ENCODE results near the gene TRIM29. TPM values are rescaled to one million over a fixed set of nuclear protein-coding genes. Genes with fewer than 3 reads are reported as not detected.

The TRIM29 gene
- total RNA-seq, 1 experiment from 2014 or later: 293 TPM

- no peaks in the 10 kb centered on the region for H4K20me1 ChIP-seq (ENCODE audit: insufficient read depth)
- no peaks in the 10 kb centered on the region for H3F3A ChIP-seq (ENCODE audit: insufficient read depth, low read depth)
- H3K4me1 ChIP-seq (replicated peaks; ENCODE audit: insufficient read depth): no peaks in the 10 kb centered on the region
- ChIA-PET POLR2A (ENCODE audit: unreplicated experiment) (no interaction called here), CTCF (no interaction called here)
- H3K9me3 ChIP-seq (ENCODE audit: insufficient read depth, low read depth): peaks cover 7% of the 10 kb centered on the region
- no peak overlapping the region for H2AFZ ChIP-seq
- intact Hi-C loops (cut with micrococcal nuclease; ENCODE audit: unreplicated experiment): no loop called here
- no TSS peak for BruUV-seq (replicated peaks)
- DNase-seq: no peak
- no peaks in the 10 kb centered on the region for H3K79me2 ChIP-seq (ENCODE audit: low read depth)
- H3K4me2 ChIP-seq: no peak overlapping the region
- H3K27ac ChIP-seq: no peak overlapping the region
- no peaks in the 10 kb centered on the region for H3K9me2 ChIP-seq (ENCODE audit: insufficient read depth)
- H3K36me3 ChIP-seq (ENCODE audit: low read depth): no peaks in the 10 kb centered on the region
- H3K27me3 ChIP-seq (ENCODE audit: insufficient read depth, low read depth): peaks cover 62% of the 10 kb centered on the region
- no peak overlapping the region for H3K4me3 ChIP-seq
- TF ChIP-seq EZH2 (IDR thresholded peaks at IDR 0.05; ENCODE audit: low read depth) (no peak), CTCF (conservative IDR thresholded peaks at IDR 0.05) (no peak)
Observed at GRCh38 chr11:120086651-120087050, 51.3 kb downstream of the TRIM29 start.

GRCh38 chr11:120079750-120080610 lies 57.9 kb downstream of the TRIM29 start:
- H3K79me2 ChIP-seq (ENCODE audit: low read depth): no peaks in the 10 kb centered on the region

GRCh38 chr11:120078397-120078796 lies 59.5 kb downstream of the TRIM29 start:
- no peaks in the 10 kb centered on the region for H3K79me2 ChIP-seq (ENCODE audit: low read depth)
- BruUV-seq (replicated peaks): no TSS peak
- H3K4me1 ChIP-seq (replicated peaks; ENCODE audit: insufficient read depth): no peaks in the 10 kb centered on the region
- no peaks in the 10 kb centered on the region for H3K36me3 ChIP-seq (ENCODE audit: low read depth)
- ChIA-PET POLR2A (ENCODE audit: unreplicated experiment) (no interaction called here), CTCF (no interaction called here)
- H3K27ac ChIP-seq: no peak overlapping the region
- DNase-seq: no peak
- peaks cover 20% of the 10 kb centered on the region for H3K9me3 ChIP-seq (ENCODE audit: insufficient read depth, low read depth)
- TF ChIP-seq EZH2 (IDR thresholded peaks at IDR 0.05; ENCODE audit: low read depth) (no peak), CTCF (conservative IDR thresholded peaks at IDR 0.05) (no peak)
- H2AFZ ChIP-seq: no peak overlapping the region
- H3K27me3 ChIP-seq (ENCODE audit: insufficient read depth, low read depth): peaks cover 70% of the 10 kb centered on the region
- intact Hi-C loops (cut with micrococcal nuclease; ENCODE audit: unreplicated experiment): no loop called here
- H3K4me3 ChIP-seq: no peak overlapping the region
- H3F3A ChIP-seq (ENCODE audit: insufficient read depth, low read depth): no peaks in the 10 kb centered on the region
- H4K20me1 ChIP-seq (ENCODE audit: insufficient read depth): no peaks in the 10 kb centered on the region
- H3K4me2 ChIP-seq: no peak overlapping the region
- H3K9me2 ChIP-seq (ENCODE audit: insufficient read depth): no peaks in the 10 kb centered on the region

More at GRCh38 chr11:120079750-120080610, 57.9 kb downstream of the TRIM29 start:
- DNase-seq: no peak
- Histone ChIP-seq H2AFZ (no peak overlapping the region), H3K36me3 (ENCODE audit: low read depth) (no peaks in the 10 kb centered on the region), H3K27me3 (ENCODE audit: insufficient read depth, low read depth) (peaks cover 54% of the 10 kb centered on the region), H3K9me2 (ENCODE audit: insufficient read depth) (no peaks in the 10 kb centered on the region), H3K4me2 (no peak overlapping the region), H3K9me3 (ENCODE audit: insufficient read depth, low read depth) (peaks cover 20% of the 10 kb centered on the region), H3K4me3 (no peak overlapping the region), H4K20me1 (ENCODE audit: insufficient read depth) (no peaks in the 10 kb centered on the region), H3K27ac (no peak overlapping the region), H3F3A (ENCODE audit: insufficient read depth, low read depth) (no peaks in the 10 kb centered on the region), H3K4me1 (replicated peaks; ENCODE audit: insufficient read depth) (no peaks in the 10 kb centered on the region)
- intact Hi-C loops (cut with micrococcal nuclease; ENCODE audit: unreplicated experiment): no loop called here
- no TSS peak for BruUV-seq (replicated peaks)
- TF ChIP-seq CTCF (conservative IDR thresholded peaks at IDR 0.05) (peak; percentile 46; the same call in 1 of the 2 replicates), EZH2 (IDR thresholded peaks at IDR 0.05; ENCODE audit: low read depth) (no peak)
- CTCF ChIA-PET: no interaction called here
- POLR2A ChIA-PET (ENCODE audit: unreplicated experiment): no interaction called here
